NCI-H1436 (cell line): Measurements from ENCODE around the gene PLOD3.

ENCODE experiments used
- DNase-seq: peaks from one replicate; lab custom pipeline; 2025; lab: John Stamatoyannopoulos, UW

Gene PLOD3

DNA sequence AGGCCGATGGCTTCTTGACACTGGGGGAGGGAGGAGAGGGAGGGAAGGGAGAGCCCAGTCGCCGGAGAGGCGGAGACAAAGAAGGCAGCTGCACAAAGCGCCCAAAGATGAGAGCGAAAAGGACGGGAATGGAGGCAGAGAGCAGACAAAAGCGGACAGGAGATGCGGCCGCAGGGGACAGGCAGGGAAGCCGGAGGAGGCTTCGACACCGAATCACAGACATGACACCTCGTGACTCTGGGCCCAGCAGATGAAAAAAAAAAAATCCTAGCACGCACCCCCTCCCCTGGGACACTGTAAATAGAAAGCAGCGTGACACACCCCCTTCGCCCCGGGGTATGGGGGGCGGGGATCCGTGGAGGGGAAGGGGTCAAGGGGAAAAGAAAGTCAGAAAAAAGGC is 38.3 kb downstream of the PLOD3 start:
- peak; percentile 60 for DNase-seq

DNA sequence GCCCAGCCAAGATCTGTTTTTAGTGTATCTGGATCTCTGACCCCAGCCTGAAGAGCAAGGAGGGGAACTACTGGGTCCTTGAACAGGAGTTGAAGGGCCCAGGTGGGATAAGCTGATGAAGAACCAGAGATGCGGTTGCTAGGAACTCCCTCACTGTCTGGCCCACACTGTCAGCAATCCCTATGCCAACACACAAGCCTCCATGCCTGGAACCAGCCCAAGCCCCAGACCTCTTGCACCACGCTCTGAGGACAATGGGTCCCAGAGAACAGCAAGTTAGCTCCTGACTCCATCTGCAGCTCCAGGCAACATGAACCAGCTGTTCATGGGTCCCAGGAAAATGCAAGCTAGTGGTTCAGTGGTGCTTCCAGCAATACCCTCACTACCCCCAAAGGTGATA is 39.7 kb downstream of the PLOD3 start:
- DNase-seq: no peak

DNA sequence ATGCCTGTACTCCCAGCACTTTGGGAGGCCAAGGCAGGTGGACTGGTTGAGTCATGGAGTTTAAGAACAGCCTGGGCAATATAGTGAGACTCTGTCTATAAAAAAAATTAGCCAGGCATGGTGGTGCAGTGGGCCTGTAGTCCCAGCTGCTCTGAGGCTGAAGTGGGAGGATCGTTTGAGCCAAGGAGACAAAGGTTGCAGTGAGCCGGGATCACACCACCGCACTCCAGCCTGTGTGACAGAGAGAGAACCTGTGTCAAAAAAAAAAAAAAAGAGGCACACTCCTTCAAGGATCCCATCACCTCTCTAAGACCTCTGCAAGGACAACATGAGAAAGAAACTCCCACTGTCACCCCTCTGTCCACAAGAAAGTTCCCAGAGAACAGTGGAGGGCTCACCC is 41.7 kb downstream of the PLOD3 start:
- no peak for DNase-seq

DNA sequence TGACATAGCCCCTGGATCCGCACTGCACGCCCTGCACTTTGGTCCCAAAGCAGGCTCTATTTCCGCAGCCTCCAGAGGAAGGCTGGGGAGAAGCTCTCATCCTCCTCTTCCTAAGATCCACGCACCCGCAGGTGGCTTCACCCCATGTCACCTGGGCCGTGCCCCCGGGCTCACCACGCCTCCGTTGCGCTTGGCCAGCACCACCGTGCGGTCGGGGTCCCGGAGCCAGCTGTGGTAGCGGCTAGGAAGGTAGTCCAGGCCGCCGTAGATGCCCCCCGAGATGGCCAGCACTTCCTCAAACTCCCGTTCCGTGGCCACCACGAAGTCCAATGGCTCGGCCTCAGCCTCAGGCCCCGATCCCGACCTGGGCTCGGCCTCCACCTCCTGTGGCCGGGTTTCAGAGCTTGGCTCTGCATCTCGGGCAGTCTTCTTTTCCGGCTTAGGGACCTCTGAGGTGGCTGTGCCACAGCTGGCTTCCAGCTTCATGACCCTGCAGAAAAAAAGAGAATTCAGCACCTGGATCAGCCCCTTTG is 43.0 kb downstream of the PLOD3 start:
- DNase-seq: no peak

DNA sequence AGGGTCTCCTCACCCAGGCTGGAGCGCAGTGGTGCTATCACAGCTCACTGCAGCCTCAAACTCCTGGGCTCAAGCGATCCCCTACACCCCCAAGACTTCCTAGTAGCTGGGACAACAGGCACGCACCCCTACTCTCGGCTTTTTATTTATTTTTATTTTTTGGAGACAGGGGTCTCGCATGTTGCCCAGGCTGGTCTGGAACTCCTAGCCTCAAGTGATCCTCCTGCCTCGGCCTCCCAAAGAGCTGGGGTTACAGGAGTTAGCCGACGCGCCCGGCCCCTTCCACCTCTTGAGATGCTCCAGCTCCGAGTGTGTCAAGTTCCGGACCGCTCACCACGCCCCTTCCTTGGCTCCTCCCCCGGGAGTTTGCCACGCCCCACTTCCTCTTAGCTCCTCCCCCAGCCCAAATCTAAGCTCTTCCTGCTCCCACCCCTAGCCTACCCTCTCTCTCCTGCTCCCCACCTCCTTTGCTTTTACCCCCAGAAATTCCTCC is 43.6 kb downstream of the PLOD3 start:
- DNase-seq: peak; percentile 47

DNA sequence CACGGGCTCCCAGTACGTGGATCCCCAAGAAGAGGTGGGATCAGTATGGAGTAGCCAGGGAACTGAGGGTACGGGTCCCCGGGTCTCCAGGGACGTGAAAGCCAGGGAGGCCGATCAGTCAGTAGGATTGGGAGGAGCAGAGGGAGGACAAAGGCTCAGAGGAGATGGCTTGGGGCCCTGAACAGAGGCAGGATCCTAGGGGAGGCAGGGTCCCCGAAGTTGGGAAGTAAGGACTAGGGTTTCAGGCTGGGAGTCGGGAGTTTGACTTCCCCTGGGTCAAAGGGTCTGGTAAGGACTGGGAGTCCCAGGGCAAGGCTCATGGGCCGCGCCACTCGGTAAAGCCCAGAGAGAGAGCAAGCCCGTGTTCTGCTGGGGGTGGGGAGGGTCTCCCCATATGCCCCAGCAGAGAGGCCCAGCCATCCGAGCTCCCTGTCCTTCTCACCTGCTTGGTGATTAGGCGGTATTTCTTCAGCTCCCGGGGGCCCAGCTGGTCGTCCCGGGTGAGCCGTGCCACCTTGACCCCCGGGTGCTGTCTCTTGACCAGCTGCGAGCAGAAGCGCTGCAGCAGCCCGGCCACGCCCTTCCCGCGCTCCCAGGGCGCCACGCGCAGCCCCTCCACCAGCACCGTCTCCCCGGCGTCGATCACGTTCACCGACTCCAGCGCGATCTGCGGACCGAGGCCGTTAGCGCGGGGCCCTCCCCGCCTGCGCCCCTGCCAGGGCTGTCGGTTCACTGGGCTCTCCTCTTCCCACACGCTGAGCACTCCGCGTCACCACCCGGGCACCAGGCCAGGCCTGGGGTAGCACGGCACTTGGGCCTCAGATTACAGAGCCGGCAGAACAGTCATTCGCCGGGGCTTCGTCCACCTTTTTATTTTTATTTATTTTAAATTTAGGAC is 44.3 kb downstream of the PLOD3 start:
- peak; percentile 44 for DNase-seq

DNA sequence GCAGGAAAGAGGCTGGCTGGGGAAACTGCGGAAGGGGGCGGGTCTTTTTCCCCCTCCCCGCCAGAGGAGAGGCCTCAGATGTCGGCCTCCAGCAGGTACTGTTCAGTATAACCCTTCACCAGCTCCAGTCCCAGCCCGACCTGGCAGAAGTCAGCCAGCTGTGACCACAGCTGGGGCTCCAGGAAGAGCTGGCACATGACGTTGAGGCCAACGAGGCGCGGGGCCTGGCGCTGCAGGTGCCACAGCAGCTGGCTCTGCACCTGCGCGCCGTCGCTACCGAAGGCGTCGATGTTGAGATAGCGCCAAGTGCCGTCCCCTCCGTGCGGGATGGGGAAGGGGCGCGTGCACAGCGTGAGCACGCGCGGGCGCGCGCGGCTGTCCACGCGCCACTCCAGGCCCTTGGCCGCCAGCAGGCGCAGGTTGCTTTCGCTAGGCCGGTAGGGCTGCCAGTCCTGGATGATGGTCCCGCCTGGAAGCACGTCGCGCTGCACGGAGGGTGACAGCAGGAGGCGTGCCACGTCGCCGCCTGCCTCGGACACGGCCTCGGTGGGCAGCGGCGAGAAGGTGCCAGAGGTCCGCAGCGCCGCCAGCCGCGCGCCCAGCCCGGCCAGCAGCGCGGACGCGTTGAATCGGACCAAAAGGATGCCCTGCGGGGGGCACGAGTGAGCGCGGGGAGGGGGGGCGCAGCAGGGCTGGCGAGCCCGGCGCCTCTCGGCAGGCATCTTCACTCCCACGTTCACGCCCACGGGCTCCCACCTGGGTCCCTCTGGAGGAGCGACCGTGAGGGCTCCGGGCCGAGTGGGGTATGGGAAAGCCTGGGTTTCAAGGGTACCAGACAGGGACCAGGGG is 45.2 kb downstream of the PLOD3 start:
- peak; percentile 32 for DNase-seq

DNA sequence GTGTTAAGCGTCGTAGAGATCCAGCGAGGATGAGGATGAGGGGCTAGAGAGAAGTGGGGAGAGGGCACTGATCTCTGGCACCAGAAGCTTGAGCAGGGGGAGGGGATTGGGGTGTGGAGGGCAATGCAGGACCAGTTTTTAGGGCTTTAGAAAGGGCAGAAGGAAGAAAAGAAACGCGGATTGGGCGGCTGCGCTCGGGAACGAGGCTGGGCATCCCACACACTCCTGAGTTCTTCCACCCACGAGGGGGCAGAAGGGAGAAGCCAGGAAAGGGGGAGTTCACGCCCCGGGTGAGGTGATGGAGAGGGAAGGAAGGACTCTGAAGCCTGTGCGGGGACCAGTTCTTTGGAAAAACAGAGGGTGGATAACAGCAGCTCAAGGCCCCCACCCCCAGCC is 45.9 kb downstream of the PLOD3 start:
- no peak for DNase-seq

DNA sequence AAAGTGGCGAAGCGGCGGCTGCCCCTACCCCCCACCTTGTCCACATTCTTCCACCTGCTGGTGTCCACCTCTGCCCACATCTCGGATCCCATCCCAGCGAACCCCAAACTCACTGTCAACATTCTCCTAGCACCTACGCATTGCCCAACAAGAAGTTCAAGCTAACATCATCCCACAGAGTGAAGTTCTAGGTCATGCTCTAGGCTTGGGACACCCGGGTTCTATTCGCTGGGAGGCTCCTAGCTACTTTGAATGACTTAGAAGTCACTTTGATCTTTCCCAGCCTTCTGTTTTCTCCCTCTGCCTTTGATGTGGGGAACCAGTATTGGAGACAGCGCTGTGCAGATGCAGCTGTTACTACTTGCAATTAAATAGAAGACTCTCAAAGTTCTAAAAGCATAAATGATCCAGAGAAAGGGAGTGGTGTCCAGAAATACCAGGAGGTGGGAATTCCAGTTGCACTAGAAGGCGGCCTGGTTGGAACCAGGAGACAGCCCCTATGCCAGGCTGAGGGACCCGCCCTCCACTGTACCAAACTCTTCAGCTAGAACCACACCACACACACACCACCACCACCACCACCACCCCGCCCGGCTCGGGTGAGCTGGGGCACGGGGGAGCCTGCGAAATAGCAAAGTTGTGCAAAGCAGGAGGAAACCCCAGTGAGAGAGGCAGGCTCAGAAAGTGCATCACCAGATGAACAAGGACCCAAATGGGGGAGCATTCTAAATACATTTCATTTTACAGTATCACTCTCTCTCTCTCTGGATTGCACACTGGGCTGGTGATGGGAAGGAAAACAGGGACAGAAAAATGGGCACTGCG is 46.6 kb downstream of the PLOD3 start:
- DNase-seq: no peak

DNA sequence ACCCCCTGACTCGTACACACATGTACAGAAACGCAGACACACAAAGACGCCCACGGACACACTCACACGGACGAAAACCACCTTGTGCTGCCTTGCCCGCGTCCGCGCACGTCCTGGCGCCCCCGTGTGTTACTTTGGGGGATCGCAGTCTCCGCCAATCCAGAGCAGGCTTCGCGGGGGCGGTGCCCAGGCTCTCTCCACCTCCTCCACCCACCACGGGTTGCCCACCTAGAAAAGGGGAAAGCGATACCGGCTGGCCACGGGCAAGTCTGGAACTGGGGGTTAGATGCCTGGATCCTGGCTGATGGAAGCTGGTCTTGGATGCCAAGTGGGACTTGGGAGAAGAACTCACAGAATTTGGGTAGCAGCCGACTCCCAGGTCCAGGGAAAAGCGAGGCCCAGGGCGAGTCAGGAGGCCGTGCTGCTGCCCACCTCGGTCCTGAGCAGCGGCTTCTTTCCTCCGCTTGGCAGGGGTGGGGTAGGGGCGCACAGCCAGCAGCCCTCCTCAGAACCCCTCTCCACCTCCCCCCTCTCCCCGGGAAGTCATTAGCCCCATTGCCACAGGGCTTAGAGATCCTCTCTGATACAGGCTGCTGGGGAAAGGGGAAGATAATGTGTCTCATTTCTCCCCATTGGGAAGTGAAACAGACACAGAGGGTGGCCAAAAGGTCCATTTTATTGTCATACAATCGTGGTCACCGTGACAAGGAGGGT is 47.4 kb downstream of the PLOD3 start:
- peak; percentile 48 for DNase-seq

DNA sequence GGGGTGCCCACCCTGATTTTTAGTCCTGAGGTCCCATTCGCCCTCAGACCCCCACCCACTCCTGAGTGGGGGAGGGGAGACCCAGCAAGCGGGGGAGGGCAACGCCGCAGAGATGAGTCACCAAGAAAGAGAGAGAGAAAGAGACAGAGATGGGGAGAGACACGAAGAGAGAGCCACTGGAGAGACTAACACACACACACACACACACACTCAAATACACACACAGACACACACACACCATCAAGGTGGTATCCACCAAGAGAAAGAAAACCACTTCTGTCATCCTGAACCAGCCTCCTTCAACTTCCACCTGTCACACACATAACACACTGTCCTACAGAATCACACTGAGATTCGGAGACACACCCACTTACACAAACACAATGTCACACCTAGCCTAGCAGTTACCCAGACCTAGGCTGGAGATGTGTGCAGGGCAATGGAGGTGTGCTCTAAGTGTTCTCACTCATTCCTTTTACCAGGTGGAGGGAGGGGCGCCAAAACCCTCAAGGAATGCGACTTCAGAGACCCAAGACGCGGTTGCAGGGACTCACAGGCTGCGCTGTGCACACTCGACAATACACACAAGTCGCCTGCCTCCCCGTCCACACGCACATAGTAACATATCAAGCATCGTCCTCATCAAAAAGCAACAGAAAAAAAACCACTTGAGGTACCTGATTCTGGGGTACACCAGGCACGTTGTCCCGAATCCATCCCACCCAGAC is 48.1 kb downstream of the PLOD3 start:
- DNase-seq: no peak

DNA sequence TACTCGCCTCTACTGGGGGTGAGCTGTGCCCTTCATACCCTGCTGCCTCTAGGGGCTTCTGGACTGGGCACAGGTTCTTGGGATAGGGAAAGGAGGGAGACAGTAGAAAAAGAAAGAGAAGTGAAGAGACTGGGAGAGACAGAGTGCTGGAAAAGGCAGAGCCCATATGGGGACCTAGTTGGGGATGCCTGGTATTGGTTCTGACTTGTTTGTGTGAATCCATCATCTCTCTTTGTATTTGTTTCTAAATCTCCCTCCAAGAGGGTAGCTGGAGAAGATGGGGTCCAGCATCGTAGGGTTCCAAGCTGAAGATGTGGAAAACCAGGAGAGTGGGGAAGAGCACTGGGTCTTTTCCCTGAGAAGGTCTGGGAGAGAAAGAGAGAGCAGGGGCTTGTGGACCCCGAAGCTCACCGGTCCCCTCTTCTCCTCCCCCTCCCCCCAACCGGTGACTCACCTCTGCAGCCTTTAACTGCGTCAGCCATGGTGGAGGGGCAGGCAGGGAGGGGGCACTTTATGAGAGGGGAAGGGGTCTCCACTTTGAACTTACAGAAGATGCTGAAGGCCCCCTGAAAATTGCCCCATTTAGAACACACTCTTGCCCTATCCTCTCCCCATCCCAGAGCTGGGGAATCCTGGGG is 48.9 kb downstream of the PLOD3 start:
- DNase-seq: no peak

DNA sequence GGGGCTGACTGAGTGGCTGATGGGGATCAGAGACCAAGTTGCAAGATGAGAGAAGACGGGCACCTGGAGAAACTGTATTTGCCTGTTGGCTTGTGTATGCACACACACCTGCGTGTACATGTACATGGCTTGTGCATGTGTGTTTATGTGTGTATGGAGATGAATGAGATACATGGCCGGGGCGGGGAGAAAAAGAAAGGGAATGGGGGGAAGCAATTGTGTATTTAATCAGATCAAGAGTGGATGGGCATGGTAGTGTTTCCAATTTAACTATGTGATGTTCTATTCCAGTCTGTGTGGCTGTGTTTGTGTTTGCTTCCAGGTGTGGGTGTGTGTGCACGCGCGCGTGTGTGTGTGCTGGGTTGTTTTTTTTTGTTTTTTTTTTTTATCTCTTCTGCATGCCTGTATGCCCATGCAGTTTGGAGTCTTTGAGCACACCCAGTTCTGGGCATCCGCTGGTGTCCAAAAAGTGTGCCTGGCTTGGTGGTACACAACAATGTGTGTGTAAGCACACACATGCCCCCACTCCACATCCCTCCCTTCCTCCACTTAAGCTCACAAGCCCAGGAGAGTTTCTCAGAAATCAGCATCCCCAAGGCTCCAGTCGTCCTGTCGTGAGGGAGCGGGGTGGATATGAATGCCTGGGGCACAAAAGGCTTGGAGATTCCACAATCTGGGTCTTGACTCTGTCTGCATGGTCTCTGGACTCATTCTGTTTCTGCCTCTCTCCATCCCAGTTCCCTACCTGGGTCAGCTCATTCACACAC is 49.6 kb downstream of the PLOD3 start:
- DNase-seq: no peak

DNA sequence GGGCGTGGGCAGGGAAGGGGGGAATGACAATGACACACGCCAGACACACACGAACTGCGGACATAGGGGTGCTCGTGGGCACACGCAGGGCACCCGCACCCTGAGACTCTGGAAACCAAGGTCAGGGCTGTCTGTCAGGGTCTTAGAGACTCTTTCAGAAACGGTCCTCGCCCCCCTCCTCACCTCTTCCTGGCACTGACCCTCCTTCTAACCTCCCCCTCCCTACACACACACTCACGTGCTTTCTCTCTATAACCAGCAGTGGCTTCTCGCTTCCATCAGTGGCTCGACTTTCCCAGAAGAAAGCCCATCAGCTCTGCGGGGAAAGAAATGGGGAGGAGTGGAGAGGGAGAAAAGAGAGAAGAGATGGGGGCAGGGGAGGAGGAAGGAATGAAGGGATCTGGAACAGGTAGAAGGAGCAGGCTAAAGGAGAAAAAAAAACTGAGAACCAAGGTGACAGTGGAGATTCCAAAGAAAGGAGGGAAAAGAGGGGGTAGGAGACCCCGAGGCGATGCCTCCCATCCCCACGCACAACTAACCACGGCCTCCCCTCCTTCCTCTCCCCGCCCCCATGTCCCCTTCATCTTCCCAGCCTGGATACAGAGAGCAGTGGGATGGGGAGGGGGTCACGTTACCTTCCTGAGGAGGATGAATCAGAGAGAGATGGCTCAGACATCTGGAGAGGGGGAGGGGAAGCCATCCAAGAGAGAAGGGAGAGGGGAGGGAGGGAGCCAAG is 50.3 kb downstream of the PLOD3 start:
- DNase-seq: no peak

DNA sequence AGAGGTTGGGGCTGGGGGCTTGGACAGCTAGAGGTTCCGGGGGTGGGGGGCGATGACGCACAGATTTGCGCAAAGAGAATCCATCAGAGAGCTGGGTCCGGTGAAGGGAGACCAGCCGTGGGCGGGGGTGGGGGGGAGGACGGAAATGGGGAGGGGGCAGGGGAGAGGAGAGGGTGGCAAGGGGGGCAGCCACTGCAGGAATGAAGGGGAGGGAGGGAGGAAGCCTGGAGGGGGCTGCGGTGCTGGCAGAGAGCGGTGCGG is 50.8 kb downstream of the PLOD3 start:
- no peak for DNase-seq

DNA sequence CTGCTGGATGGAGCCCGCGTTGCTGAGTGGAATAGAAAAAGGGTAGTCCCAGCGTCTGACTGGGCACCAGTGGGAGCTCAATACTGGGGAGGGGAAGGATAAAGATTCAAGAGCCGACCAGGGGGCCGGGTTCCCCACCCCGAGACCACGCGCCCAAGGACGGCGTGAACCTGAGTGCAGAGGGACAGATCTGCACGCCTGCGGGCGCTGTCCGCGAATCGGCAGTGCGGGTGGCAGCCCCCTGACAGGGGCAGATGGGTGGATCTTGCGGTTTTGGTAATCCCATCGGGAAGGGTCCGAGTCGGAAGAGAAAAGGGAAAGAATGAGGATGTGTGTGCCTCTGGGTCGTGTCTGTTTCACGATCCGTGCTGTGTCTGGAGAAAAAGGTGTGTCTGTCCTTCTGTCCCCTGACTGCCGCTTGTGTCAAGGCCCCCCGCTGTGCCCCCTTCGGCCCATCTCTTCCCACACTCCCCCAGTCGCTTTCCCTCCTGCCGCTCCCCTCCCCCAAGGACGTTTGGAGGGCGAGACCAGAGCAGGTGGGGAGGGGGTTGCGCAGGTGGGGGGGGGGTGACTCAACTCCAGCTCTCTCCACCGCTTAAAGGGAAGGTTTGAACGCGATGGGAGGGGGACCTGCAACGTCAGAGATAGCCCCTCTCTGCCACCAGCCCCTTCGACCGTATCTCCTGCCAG is 51.3 kb downstream of the PLOD3 start:
- no peak for DNase-seq

DNA sequence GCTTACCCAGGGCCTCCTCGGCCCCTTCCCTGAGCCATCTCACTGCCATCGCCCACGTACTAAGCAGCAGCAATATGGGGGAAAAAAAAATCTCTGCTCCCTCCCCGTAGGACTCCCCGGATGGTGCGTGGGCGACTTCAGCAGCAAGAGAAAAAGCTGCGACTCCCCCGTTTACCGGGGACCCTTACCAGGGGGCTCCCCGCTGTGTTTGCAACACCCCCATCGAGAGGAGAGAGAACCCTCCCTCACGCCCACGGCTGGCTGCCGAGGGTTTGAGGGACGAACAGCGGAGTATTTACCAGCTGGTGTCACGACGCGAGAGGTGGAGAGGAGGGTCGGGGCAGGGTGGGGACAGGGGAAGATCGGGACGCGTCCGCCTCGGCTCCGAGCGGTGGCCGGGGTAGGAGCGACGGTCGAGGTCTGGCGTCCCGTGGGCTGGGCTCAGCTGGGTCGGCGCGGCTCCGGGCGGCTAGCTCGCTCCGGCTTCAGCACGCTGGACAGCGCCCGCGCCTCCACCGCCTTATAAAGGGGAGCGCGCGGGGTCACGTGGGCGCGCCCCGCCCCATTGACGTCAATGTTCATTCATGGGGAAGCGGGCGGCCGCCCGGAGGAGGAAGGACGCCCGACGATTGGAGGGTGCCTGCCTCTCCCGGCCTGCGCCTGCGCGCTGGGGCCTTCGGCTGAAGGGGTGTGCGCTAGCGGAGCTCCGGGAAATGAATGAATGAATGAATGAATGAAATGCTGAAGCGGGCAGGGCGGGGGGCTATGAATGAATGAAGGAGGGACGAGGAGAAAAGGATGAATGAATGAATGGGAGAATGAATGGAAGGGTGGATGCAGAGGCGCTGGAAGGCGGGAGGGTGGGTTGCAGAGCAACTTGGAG is 52.1 kb downstream of the PLOD3 start, which contains the start of gene VGF:
Gene VGF (minus strand): TSS at position 495 of the 883 bp plus-strand sequence. CDS start 726 bp downstream, outside the sequence.
- DNase-seq: peak; percentile 91
